VCaP (cell line): ENCODE measurements around the gene FRRS1L.

Experiments used
- H3K27ac ChIP-seq: fragments of 450-650 bp; 2 replicates; pipeline ENCODE4 v1.5.1; 2017
- CTCF ChIP-seq: fragments of 450-650 bp; conservative IDR thresholded peaks from 2 replicates; pipeline ENCODE4 v1.5.1; 2017; ENCODE audit warnings: mild to moderate bottlenecking, moderate library complexity

Gene FRRS1L

DNA sequence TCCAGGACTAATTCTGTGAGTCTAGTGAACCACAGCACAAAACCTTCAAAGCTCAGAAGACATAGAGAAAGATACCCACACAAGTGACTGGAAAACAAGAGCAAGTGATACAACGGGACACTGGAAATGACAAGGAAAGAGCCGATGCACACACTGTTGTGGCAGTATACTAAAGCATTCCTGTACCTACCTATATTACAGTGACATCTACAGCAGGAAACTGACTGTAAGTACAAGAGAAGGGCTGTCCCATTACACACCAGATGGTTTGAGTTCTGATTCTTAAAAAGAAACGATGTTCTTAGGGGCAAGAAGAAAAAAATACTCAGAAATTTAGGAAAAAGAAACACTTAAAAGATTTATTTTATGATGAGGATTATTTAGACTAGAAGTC, 65.8 kb downstream of the FRRS1L start:
- no peak for TF ChIP-seq CTCF
- peak overlapping the region; percentile 99 for H3K27ac ChIP-seq

DNA sequence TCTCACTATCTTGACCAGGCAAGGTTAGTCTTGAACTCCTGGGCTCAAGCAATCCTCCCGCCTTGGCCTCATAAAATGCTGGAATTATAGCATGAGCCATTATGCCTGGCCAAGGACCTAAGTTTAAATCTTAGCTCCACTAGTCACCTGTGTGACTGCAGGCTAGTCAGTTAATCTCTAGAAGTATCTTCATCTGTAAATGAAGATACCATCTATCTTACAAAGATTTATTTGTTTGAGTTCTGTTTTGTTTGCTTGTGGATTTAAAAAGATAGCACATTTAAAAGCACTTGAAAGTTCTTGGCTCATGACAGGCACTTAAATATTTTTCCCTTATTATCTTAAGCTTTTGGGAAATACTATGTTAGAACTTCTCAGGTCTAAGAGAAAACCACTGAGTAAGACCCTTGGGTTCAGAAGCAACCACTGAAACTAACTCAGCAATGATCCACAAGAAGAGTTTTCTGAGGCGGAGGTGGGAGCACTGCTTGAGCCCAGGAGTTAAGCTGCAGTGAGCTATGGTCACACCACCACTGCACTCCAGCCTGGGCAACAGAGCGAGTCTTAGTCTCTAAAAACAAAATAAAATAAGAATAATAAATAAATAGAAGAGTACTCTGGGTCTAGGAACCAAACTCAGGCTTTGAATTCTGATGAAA, 66.4 kb downstream of the FRRS1L start:
- peak overlapping the region; percentile 99 for H3K27ac ChIP-seq
- no peak for TF ChIP-seq CTCF

DNA sequence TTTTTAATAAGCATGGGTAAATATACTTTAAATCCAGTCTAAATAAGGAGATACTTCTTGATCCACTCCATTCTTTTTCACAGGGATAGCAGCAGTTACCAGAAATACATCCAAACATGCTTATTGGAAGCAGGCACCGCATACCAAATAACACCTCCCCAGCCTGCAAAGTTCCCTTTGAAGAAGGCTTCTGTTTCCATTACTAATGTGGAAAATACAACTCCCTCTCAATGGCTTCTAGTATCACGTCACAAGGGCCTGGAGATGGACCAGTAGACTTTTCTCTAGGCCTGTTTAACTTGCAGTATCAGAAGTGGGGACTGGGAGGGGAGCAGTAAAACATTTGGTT, 68.1 kb downstream of the FRRS1L start:
- peak overlapping the region; percentile 99 for H3K27ac ChIP-seq
- TF ChIP-seq CTCF, result peak; percentile 2; the same call in 1 of the 2 replicates

DNA sequence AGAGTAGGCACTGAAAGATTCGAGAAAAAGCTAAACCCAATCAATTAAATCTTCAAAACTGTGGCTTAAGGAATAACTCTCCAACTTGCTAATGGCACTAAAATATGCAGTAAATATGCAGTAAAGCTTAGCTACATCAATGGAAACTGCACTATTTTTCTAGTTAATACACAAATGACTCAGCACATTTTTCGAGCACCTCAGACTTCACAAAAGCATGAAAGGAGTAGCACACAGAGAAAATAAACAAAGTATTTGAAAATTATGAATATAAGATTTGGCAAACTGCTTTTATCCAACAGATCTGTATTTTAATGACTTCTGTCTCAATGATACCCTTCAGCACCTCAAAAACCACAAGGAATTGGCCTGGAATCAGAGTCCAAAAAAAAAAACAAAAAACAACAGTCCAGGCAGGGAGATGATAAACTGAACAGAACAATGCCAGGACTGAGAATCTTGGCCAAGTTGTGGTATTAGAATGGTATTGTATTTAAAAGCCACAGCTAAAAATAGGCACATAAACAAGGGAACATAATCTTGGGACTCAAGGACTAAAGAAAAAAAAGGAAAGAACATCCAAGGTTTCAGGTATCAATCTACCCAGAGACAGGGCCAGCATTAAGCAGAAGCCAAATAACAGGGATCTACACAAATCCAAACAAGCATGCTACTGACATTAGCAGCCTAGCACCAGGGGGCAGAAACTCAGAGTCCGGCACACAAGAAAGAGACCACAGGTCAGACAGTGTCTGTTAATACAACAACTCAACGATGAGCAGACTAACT, 68.7 kb downstream of the FRRS1L start:
- H3K27ac ChIP-seq, result peak overlapping the region; percentile 99
- peak; percentile 70 for TF ChIP-seq CTCF

- H3K27ac ChIP-seq, result peak overlapping the region; percentile 99
Observed at GRCh38 chr9:109097146-109097545, 69.9 kb downstream of the FRRS1L start.

GRCh38 chr9:109095321-109095720, 71.7 kb downstream of the FRRS1L start:
- H3K27ac ChIP-seq, result peak overlapping the region; percentile 99; the same call in 1 of the 2 replicates
- TF ChIP-seq CTCF, result no peak

More at GRCh38 chr9:109097146-109097545, 69.9 kb downstream of the FRRS1L start:
- TF ChIP-seq CTCF, result no peak

DNA sequence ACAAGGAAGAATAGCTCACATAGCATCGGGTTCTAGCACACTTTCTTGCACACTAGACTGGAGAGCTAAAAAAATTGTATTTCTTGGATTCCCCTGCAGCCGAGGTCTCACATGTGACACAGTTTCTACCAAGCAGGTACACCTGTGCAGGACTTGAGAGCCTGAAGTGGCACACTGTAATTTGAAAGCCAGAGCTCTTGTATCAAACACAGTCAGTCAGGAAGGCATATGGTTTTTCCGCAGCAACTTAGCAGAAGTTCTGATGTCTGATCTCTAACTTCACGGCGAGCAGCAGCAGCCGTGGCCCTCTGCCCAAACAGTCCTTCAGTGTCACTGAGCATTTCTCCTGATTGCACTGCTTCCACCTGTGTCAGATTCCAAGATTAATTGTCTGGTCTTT, 72.8 kb downstream of the FRRS1L start:
- peak overlapping the region; percentile 99; the same call in 1 of the 2 replicates for H3K27ac ChIP-seq
- no peak for TF ChIP-seq CTCF
